GM12874 (cell line): ENCODE data around the gene PTGER2.

Experiments used
- CTCF ChIP-seq: IDR thresholded peaks from 2 replicates; pipeline ENCODE4 v1.5.1; 2011; ENCODE audit warnings: low read depth, mild to moderate bottlenecking, control low read depth, low read length, moderate library complexity; ENCODE audit not compliant: insufficient read depth

The PTGER2 gene

GRCh38 chr14:52307376-52307775 lies 6.7 kb upstream of the PTGER2 start:
- no peak for TF ChIP-seq CTCF

GRCh38 chr14:52307905-52308304 lies 6.2 kb upstream of the PTGER2 start:
- TF ChIP-seq CTCF: no peak

GRCh38 chr14:52310541-52310940 lies 3.6 kb upstream of the PTGER2 start:
- TF ChIP-seq CTCF: no peak

GRCh38 chr14:52312931-52313355 lies 1.2 kb upstream of the PTGER2 start:
- TF ChIP-seq CTCF: no peak

GRCh38 chr14:52313462-52313861 lies 650 bp upstream of the PTGER2 start:
- no peak for TF ChIP-seq CTCF

- TF ChIP-seq CTCF: no peak
Measured at GRCh38 chr14:52314595-52315354, 663 bp downstream of the PTGER2 start.

- TF ChIP-seq CTCF: no peak
Measured at GRCh38 chr14:52315355-52315718, 1.2 kb downstream of the PTGER2 start.
